ENCODE measurements around the gene DUSP6. TPM values are rescaled to one million over a fixed set of nuclear protein-coding genes. Genes with fewer than 3 reads are reported as not detected.
"Not testable (repeated sequence)": the region's sequence is repeated elsewhere in the genome, so short reads cannot be mapped to it uniquely, and the experiment has no call there.

Gene DUSP6
- total RNA-seq, 1 donor from 2014 or later: 370 TPM

DNA sequence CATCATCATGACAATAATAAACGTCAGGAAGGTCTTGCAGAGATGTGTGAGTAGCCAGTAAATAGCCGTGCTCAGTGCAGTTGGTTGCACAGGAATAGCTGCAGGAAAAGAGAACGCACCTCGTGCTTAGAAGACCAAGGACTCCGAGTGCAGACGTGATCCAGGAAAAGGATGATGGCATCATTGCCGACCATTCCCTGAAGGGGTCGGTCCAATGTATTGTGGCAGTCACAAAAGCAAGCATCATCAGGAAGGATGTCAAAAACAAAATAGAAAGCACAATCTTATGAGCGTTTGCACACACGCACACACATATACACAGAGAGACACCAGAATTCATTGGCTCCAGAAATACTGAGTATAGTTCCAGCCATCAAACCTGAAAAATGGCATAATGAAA, 12.8 kb downstream of the DUSP6 start:
- H3K27me3 ChIP-seq: no peaks in the 10 kb centered on the region
- TF ChIP-seq, protein P1, sequence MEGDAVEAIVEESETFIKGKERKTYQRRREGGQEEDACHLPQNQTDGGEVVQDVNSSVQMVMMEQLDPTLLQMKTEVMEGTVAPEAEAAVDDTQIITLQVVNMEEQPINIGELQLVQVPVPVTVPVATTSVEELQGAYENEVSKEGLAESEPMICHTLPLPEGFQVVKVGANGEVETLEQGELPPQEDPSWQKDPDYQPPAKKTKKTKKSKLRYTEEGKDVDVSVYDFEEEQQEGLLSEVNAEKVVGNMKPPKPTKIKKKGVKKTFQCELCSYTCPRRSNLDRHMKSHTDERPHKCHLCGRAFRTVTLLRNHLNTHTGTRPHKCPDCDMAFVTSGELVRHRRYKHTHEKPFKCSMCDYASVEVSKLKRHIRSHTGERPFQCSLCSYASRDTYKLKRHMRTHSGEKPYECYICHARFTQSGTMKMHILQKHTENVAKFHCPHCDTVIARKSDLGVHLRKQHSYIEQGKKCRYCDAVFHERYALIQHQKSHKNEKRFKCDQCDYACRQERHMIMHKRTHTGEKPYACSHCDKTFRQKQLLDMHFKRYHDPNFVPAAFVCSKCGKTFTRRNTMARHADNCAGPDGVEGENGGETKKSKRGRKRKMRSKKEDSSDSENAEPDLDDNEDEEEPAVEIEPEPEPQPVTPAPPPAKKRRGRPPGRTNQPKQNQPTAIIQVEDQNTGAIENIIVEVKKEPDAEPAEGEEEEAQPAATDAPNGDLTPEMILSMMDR (IDR thresholded peaks at IDR 0.05): no peak
- H3K4me1 ChIP-seq: peaks cover 0 to 8% of the 10 kb centered on the region in 2 donors
- H3K9me3 ChIP-seq: no peaks in the 10 kb centered on the region
- intact Hi-C loops (cut with DNase I): no loop called here
- no peaks in the 10 kb centered on the region for H3K36me3 ChIP-seq
- no peak overlapping the region for H3K27ac ChIP-seq
- H3K4me3 ChIP-seq: no peak overlapping the region
- DNase-seq (ENCODE audit: low spot score in 2 of 2): no peak

DNA sequence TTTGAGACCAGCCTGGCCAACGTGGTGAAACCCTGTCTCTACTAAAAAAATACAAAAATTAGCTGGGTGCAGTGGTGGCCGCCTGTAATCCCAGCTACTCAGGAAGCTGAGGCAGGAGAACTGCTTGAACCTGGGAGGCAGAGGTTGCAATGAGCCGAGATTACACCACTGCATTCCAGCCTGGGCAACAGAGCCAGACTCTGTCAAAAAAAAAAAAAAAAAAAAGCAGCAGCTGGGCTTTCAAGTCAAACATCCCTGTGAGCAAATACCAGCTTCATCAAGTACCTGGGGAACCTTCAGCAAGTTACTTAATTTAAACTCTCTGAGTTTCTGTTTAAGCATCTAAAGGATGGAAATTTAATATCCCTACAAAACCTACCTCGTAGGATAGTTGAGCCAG, 15.2 kb downstream of the DUSP6 start:
- H3K36me3 ChIP-seq; H3K9me3 ChIP-seq; DNase-seq (ENCODE audit: low spot score in 2 of 2); intact Hi-C loops (cut with DNase I); H3K4me1 ChIP-seq; H3K4me3 ChIP-seq; H3K27ac ChIP-seq; H3K27me3 ChIP-seq: not testable (repeated sequence)

DNA sequence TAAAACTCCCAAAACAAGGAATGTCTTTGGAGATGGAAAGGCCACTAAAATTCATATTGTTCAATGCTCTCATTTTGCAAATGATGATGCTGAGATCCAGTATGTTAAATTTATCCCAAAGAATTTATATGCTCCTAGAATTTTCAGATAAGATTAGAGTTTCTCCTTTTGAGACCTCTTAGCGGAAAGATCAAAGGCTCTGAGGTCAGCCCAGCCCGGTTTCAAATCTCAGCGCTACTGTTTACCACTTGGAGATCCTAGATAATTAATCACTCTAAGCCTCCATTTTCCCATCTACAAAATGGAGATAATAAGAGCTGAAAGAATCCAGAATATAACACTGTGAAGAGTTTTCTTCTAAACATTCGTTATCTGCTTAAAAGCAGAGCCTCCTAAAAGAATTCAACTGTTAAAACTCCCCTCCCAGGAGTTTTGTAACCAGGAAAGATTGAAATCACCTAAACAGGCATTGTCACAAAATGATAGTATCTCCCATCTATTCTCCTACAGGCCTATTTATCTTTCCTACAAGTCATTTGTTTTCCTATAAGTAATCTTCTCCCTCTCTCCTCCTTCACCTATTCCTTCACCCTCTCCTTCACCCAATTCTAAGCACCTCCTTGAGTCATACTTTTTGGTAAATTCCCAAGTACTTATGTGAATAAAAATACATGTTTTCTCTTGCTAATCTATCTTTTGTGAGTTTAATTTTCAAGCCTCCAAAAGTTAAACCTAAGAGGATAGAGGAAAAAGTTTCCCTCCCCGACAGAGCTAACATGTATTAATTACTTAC, 16.7 kb downstream of the DUSP6 start:
- Histone ChIP-seq H3K9me3 (peaks cover 0 to 7% of the 10 kb centered on the region in 2 donors), H3K27ac (no peak overlapping the region), H3K4me3 (no peak overlapping the region), H3K4me1 (no peaks in the 10 kb centered on the region), H3K27me3 (no peaks in the 10 kb centered on the region), H3K36me3 (no peaks in the 10 kb centered on the region)
- TF ChIP-seq, protein P1 (IDR thresholded peaks at IDR 0.05): no peak
- DNase-seq (ENCODE audit: low spot score in 2 of 2): no peak
- intact Hi-C loops (cut with DNase I): no loop called here

DNA sequence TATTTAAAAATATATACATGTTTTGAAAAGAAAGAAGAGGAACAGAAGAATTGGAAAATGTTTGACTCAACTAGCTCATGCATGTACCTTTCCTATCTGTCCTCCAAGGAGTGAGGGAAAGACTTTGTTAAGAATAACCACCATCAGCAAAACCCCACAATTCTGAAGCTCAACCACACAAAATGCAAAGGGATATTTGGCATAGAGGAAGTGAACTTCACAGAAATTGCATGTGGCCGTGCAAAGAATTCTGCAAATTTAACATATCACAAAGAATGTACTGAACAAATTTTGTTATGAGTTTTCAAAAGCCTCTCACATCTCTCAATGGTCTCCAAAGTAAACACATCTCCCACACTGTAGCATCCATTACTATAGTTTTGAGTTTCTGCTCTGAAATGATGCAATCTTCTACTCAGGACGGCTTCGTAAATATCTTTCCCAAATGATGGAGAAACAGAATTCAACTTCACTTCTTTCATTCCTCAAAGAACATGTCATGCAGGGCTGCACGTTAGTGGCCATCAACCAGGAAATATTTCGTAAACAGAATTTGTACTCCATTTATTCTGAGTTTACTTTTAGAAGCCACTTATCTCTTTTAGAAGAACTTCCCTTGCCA, 17.6 kb downstream of the DUSP6 start:
- no peak overlapping the region for H3K27ac ChIP-seq
- H3K9me3 ChIP-seq: peaks cover 0 to 7% of the 10 kb centered on the region in 2 donors
- H3K4me1 ChIP-seq: no peaks in the 10 kb centered on the region
- H3K36me3 ChIP-seq: no peaks in the 10 kb centered on the region
- DNase-seq (ENCODE audit: low spot score in 2 of 2): no peak
- H3K27me3 ChIP-seq: no peaks in the 10 kb centered on the region
- TF ChIP-seq, protein P1 (IDR thresholded peaks at IDR 0.05): no peak
- no peak overlapping the region for H3K4me3 ChIP-seq
- intact Hi-C loops (cut with DNase I): no loop called here

DNA sequence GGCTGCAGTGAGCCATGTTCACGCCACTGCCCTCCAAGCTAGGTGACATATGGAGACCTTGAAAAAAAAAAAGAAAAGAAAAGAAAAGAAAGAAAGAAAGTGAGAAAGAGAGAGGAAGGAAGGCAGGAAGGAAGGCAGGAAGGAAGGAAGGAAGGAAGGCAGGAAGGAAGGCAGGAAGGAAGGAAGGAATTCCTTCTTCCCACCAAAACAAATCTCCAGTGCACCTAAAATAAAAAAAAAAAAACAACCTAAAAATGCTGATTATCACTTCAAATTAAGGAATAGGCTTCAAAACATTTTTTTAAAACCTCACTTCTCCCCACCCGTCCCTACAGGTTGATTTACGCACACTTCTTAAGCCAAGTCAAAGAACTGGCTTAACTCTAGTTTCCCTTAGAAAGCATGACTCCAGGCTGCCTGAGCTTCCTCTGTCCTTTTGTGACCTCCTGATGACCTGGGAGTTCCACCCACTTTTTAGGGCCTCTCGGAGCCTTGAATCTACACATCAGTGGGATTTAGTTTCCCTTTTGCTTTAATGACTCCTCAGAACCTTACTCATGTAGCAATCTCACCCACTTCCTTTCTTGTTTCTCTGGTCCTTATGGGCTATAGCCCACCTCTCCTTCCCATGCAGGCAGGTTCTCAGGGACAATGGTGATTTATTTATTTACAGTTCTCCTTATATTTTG, 18.6 kb downstream of the DUSP6 start:
- H3K9me3 ChIP-seq: peaks cover 0 to 7% of the 10 kb centered on the region in 2 donors
- no peak overlapping the region for H3K27ac ChIP-seq
- no peak overlapping the region for H3K4me3 ChIP-seq
- no peaks in the 10 kb centered on the region for H3K4me1 ChIP-seq
- no peaks in the 10 kb centered on the region for H3K27me3 ChIP-seq
- intact Hi-C loops (cut with DNase I): no loop called here
- H3K36me3 ChIP-seq: no peaks in the 10 kb centered on the region
- TF ChIP-seq, protein P1 (IDR thresholded peaks at IDR 0.05): no peak
- DNase-seq (ENCODE audit: low spot score in 2 of 2): no peak
